NCI-H1092 (cell line): Measurements from ENCODE around the gene UCHL3.
"Not testable (repeated sequence)": the region's sequence is repeated elsewhere in the genome, so short reads cannot be mapped to it uniquely, and the experiment has no call there.

Experiments
- DNase-seq: peaks from one replicate; lab custom pipeline; 2025; lab: John Stamatoyannopoulos, UW

The UCHL3 gene

GRCh38 chr13:75549262-75550158 lies at the start of gene UCHL3:
Gene UCHL3, plus strand, starts transcription at chr13:75549791. Its CDS starts 30 bp downstream, at chr13:75549821.
- peak; percentile 98 for DNase-seq

- DNase-seq = no peak
These were observed 44.3 kb upstream of the UCHL3 start for GRCh38 chr13:75505327-75505726.

GRCh38 chr13:75506018-75506417 lies 43.6 kb upstream of the UCHL3 start:
- no peak for DNase-seq

GRCh38 chr13:75507027-75508001 lies 42.3 kb upstream of the UCHL3 start:
- DNase-seq = peak; percentile 19

GRCh38 chr13:75508002-75508548 lies 41.5 kb upstream of the UCHL3 start:
- DNase-seq = no peak

GRCh38 chr13:75511051-75511625 lies 38.5 kb upstream of the UCHL3 start:
- no peak for DNase-seq

GRCh38 chr13:75512253-75512652 lies 37.3 kb upstream of the UCHL3 start:
- DNase-seq = no peak

- DNase-seq = no peak
These were observed 36.3 kb upstream of the UCHL3 start for GRCh38 chr13:75513271-75513670.

- DNase-seq = no peak
These were observed 35.3 kb upstream of the UCHL3 start for GRCh38 chr13:75514080-75514995.

- DNase-seq = no peak
These were observed 31.0 kb upstream of the UCHL3 start for GRCh38 chr13:75518439-75519088.

GRCh38 chr13:75521956-75522355 lies 27.6 kb upstream of the UCHL3 start:
- no peak for DNase-seq

GRCh38 chr13:75530549-75530961 lies 19.0 kb upstream of the UCHL3 start:
- no peak for DNase-seq

- no peak for DNase-seq
These were observed 15.7 kb upstream of the UCHL3 start for GRCh38 chr13:75533861-75534260.

- DNase-seq = peak; percentile 74
These were observed 11.9 kb upstream of the UCHL3 start, which contains the start of gene COMMD6 for GRCh38 chr13:75537401-75538365. Gene COMMD6, minus strand, starts transcription at chr13:75537841. Its CDS starts 36 bp downstream, at chr13:75537805.

- DNase-seq = no peak
These were observed 8.3 kb upstream of the UCHL3 start for GRCh38 chr13:75541287-75541686.

- no peak for DNase-seq
These were observed 7.6 kb upstream of the UCHL3 start for GRCh38 chr13:75541961-75542360.

- DNase-seq = no peak
These were observed 4.8 kb upstream of the UCHL3 start for GRCh38 chr13:75544681-75545330.

GRCh38 chr13:75545386-75545785 lies 4.2 kb upstream of the UCHL3 start:
- DNase-seq = not testable (repeated sequence)
